HEK293 (cell line): ENCODE results near the gene TRIM75.

ENCODE experiments used
- CTCF ChIA-PET: fragments of 350-600 bp; formaldehyde crosslinking; extraction: SDS; loops from one replicate; lab custom pipeline; 2021; ENCODE audit warnings: antibody characterized with exemption; lab: Yijun Ruan, JAX
- POLR2A ChIA-PET: fragments of 300-600 bp; formaldehyde crosslinking; extraction: SDS; loops from one replicate; lab custom pipeline; 2020; ENCODE audit warnings: antibody characterized with exemption, inconsistent platforms; lab: Yijun Ruan, JAX
- H3K27ac ChIP-seq: fragments of 200-500 bp; sonication (Bioruptor generic); 2 replicates; pipeline ENCODE4 v1.5.1; 2014; ENCODE audit warnings: low read depth, low read length, control low read depth, inconsistent platforms; ENCODE audit errors: extremely low read depth
- H3K36me3 ChIP-seq, 2 experiments: fragments of 200-500 bp in 1 of 2; sonication (Bioruptor generic) in 1 of 2; 1 replicate in 1 of 2; 2 replicates in 1 of 2; pipeline ENCODE4 v1.5.1; 2014 to 2017; ENCODE audit warnings: inconsistent platforms in 2 of 2, low read length in 2 of 2; ENCODE audit not compliant: control insufficient read depth in 2 of 2, insufficient read depth in 1 of 2
- H3K4me1 ChIP-seq: fragments of 200-500 bp; sonication (Bioruptor generic); 2 replicates; pipeline ENCODE4 v1.5.1; 2014; ENCODE audit warnings: mild to moderate bottlenecking, low read length, inconsistent platforms; ENCODE audit not compliant: control insufficient read depth, insufficient read depth
- H3K4me3 ChIP-seq: 2 replicates; pipeline ENCODE4 v1.5.1; 2011; ENCODE audit warnings: low read depth, mild to moderate bottlenecking, control low read depth, low read length, moderate library complexity
- H3K9me3 ChIP-seq: fragments of 200-500 bp; sonication (Bioruptor generic); 2 replicates; pipeline ENCODE4 v1.5.1; 2014; ENCODE audit warnings: low read depth, low read length, inconsistent platforms; ENCODE audit not compliant: control insufficient read depth, insufficient read depth
- BCL11A ChIP-seq: fragments of 450-650 bp; formaldehyde crosslinking; IDR thresholded peaks from 2 replicates; pipeline ENCODE4 v1.5.1; 2016; ENCODE audit warnings: low read depth, missing biosample characterization, missing genetic modification characterization
- GLIS2 ChIP-seq: fragments of 450-650 bp; formaldehyde crosslinking; IDR thresholded peaks from 2 replicates; pipeline ENCODE4 v1.5.1; 2016; ENCODE audit warnings: missing biosample characterization, missing genetic modification characterization
- KLF10 ChIP-seq: fragments of 450-650 bp; IDR thresholded peaks from 2 replicates; pipeline ENCODE4 v1.5.1; 2018; ENCODE audit warnings: missing biosample characterization, mild to moderate bottlenecking, missing genetic modification characterization
- KLF16 ChIP-seq: fragments of 450-650 bp; formaldehyde crosslinking; IDR thresholded peaks from 2 replicates; pipeline ENCODE4 v1.5.1; 2017; ENCODE audit warnings: missing biosample characterization, missing genetic modification characterization
- MYNN ChIP-seq: fragments of 450-650 bp; formaldehyde crosslinking; IDR thresholded peaks from 2 replicates; pipeline ENCODE4 v1.5.1; 2016; ENCODE audit warnings: missing biosample characterization, missing genetic modification characterization, borderline replicate concordance
- OVOL3 ChIP-seq: fragments of 450-650 bp; formaldehyde crosslinking; IDR thresholded peaks from 2 replicates; pipeline ENCODE4 v1.5.1; 2016; ENCODE audit warnings: missing biosample characterization, missing genetic modification characterization
- REPIN1 ChIP-seq: fragments of 450-650 bp; formaldehyde crosslinking; IDR thresholded peaks from 2 replicates; pipeline ENCODE4 v1.5.1; 2017; ENCODE audit warnings: missing biosample characterization, missing genetic modification characterization, low read depth
- SETDB1 ChIP-seq: IDR thresholded peaks from one replicate; pipeline ENCODE4 v1.6.1; 2017; ENCODE audit warnings: mild to moderate bottlenecking, low read length, moderate library complexity, mixed read lengths; ENCODE audit not compliant: insufficient read length
- SP7 ChIP-seq: fragments of 450-650 bp; formaldehyde crosslinking; IDR thresholded peaks from 2 replicates; pipeline ENCODE4 v1.5.1; 2016; ENCODE audit warnings: missing biosample characterization, missing genetic modification characterization
- ZBTB7A ChIP-seq: fragments of 450-650 bp; formaldehyde crosslinking; IDR thresholded peaks from 2 replicates; pipeline ENCODE4 v1.5.1; 2016; ENCODE audit warnings: low read depth, missing biosample characterization, missing genetic modification characterization
- ZNF211 ChIP-seq: fragments of 450-650 bp; formaldehyde crosslinking; IDR thresholded peaks from 2 replicates; pipeline ENCODE4 v1.5.1; 2016; ENCODE audit warnings: low read depth, missing biosample characterization, missing genetic modification characterization
- ZNF214 ChIP-seq: fragments of 450-650 bp; formaldehyde crosslinking; IDR thresholded peaks from 2 replicates; pipeline ENCODE4 v1.5.1; 2017; ENCODE audit warnings: missing biosample characterization, mild to moderate bottlenecking, missing genetic modification characterization, borderline replicate concordance
- ZNF248 ChIP-seq: fragments of 450-650 bp; formaldehyde crosslinking; IDR thresholded peaks from 2 replicates; pipeline ENCODE4 v1.5.1; 2017; ENCODE audit warnings: missing biosample characterization, missing genetic modification characterization
- ZNF354C ChIP-seq: fragments of 450-650 bp; formaldehyde crosslinking; IDR thresholded peaks from 2 replicates; pipeline ENCODE4 v1.5.1; 2016; ENCODE audit warnings: missing biosample characterization, missing genetic modification characterization, low read depth, borderline replicate concordance
- ZNF433 ChIP-seq: fragments of 450-650 bp; formaldehyde crosslinking; IDR thresholded peaks from 2 replicates; pipeline ENCODE4 v1.5.1; 2016; ENCODE audit warnings: missing biosample characterization, missing genetic modification characterization, low read depth
- ZNF561 ChIP-seq: fragments of 450-650 bp; IDR thresholded peaks from 2 replicates; pipeline ENCODE4 v1.5.1; 2018; ENCODE audit warnings: missing biosample characterization, missing genetic modification characterization, borderline replicate concordance
- ZNF670 ChIP-seq: fragments of 450-650 bp; formaldehyde crosslinking; IDR thresholded peaks from 2 replicates; pipeline ENCODE4 v1.5.1; 2016; ENCODE audit warnings: missing biosample characterization, missing genetic modification characterization, low read depth
- ZNF707 ChIP-seq: fragments of 450-650 bp; formaldehyde crosslinking; IDR thresholded peaks from 2 replicates; pipeline ENCODE4 v1.5.1; 2016; ENCODE audit warnings: missing biosample characterization, missing genetic modification characterization
- ZXDB ChIP-seq: fragments of 450-650 bp; formaldehyde crosslinking; IDR thresholded peaks from 2 replicates; pipeline ENCODE4 v1.5.1; 2016; ENCODE audit warnings: missing biosample characterization, missing genetic modification characterization
- TF ChIP-seq, protein P1 (sequence below): fragments of 450-650 bp; formaldehyde crosslinking; IDR thresholded peaks from 2 replicates; pipeline ENCODE4 v1.5.1; 2016; ENCODE audit warnings: missing biosample characterization, missing genetic modification characterization
- TF ChIP-seq, protein P2 (sequence below): fragments of 450-650 bp; formaldehyde crosslinking; conservative IDR thresholded peaks from 2 replicates; pipeline ENCODE4 v1.5.1; 2016; ENCODE audit warnings: low read depth, missing biosample characterization, missing genetic modification characterization
- TF ChIP-seq, protein P3 (sequence below): fragments of 450-650 bp; formaldehyde crosslinking; IDR thresholded peaks from 2 replicates; pipeline ENCODE4 v1.5.1; 2016; ENCODE audit warnings: missing biosample characterization, missing genetic modification characterization
- TF ChIP-seq, protein P4 (sequence below): fragments of 450-650 bp; formaldehyde crosslinking; IDR thresholded peaks from 2 replicates; pipeline ENCODE4 v1.5.1; 2017; ENCODE audit warnings: missing biosample characterization, missing genetic modification characterization
- TF ChIP-seq, protein P5 (sequence below): fragments of 450-650 bp; formaldehyde crosslinking; IDR thresholded peaks from 2 replicates; pipeline ENCODE4 v1.5.1; 2016; ENCODE audit warnings: missing biosample characterization, missing genetic modification characterization
- TF ChIP-seq, protein P6 (sequence below): fragments of 450-650 bp; formaldehyde crosslinking; IDR thresholded peaks from 2 replicates; pipeline ENCODE4 v1.5.1; 2017; ENCODE audit warnings: missing biosample characterization, missing genetic modification characterization

Gene TRIM75

DNA sequence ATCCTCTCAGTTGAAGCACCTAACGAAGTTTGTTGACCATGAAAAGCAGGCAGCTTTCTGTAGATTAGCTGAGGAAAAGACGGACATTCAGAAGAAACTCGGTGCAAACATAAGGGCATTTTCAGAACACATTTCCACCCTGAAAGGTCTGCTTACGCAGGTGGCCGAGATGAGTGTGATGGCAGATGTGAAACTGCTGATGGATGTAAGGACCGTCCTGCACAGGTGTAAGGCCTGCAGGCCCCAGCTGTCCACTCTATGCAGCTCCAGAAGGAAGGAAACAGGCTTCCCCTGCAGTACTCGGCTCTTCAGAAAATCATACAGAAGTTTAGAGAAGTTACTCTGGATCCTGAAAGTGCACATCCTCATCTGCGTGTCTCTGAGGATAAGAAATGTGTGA is 42.7 kb upstream of the TRIM75 start:
- ChIA-PET POLR2A (no interaction called here), CTCF (interaction anchor here (0.7 kb wide), 1 partner anchor 1456 kb away, joined by 3 read pairs; no protein-coding TSS in a partner anchor)
- TF ChIP-seq ZNF211 (tag by site-specific recombination) (no peak), SETDB1 (no peak), GLIS2 (tag by site-specific recombination) (no peak), KLF16 (tag by site-specific recombination) (no peak), ZNF214 (no peak), ZNF561 (no peak), REPIN1 (tag by site-specific recombination) (no peak), OVOL3 (tag by site-specific recombination) (no peak), KLF10 (no peak), SP7 (tag by site-specific recombination) (no peak), ZNF248 (tag by site-specific recombination) (no peak), ZNF354C (tag by site-specific recombination) (no peak), ZBTB7A (tag by site-specific recombination) (no peak)
- TF ChIP-seq, protein P1, sequence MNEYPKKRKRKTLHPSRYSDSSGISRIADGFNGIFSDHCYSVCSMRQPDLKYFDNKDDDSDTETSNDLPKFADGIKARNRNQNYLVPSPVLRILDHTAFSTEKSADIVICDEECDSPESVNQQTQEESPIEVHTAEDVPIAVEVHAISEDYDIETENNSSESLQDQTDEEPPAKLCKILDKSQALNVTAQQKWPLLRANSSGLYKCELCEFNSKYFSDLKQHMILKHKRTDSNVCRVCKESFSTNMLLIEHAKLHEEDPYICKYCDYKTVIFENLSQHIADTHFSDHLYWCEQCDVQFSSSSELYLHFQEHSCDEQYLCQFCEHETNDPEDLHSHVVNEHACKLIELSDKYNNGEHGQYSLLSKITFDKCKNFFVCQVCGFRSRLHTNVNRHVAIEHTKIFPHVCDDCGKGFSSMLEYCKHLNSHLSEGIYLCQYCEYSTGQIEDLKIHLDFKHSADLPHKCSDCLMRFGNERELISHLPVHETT (tag by site-specific recombination), result no peak
- TF ChIP-seq, protein P2, sequence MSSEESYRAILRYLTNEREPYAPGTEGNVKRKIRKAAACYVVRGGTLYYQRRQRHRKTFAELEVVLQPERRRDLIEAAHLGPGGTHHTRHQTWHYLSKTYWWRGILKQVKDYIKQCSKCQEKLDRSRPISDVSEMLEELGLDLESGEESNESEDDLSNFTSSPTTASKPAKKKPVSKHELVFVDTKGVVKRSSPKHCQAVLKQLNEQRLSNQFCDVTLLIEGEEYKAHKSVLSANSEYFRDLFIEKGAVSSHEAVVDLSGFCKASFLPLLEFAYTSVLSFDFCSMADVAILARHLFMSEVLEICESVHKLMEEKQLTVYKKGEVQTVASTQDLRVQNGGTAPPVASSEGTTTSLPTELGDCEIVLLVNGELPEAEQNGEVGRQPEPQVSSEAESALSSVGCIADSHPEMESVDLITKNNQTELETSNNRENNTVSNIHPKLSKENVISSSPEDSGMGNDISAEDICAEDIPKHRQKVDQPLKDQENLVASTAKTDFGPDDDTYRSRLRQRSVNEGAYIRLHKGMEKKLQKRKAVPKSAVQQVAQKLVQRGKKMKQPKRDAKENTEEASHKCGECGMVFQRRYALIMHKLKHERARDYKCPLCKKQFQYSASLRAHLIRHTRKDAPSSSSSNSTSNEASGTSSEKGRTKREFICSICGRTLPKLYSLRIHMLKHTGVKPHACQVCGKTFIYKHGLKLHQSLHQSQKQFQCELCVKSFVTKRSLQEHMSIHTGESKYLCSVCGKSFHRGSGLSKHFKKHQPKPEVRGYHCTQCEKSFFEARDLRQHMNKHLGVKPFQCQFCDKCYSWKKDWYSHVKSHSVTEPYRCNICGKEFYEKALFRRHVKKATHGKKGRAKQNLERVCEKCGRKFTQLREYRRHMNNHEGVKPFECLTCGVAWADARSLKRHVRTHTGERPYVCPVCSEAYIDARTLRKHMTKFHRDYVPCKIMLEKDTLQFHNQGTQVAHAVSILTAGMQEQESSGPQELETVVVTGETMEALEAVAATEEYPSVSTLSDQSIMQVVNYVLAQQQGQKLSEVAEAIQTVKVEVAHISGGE, result no peak
- Histone ChIP-seq H3K9me3 (no peaks in the 10 kb centered on the region), H3K27ac (no peak overlapping the region), H3K4me1 (no peaks in the 10 kb centered on the region), H3K4me3 (no peak overlapping the region), H3K36me3 (no peaks in the 10 kb centered on the region)

DNA sequence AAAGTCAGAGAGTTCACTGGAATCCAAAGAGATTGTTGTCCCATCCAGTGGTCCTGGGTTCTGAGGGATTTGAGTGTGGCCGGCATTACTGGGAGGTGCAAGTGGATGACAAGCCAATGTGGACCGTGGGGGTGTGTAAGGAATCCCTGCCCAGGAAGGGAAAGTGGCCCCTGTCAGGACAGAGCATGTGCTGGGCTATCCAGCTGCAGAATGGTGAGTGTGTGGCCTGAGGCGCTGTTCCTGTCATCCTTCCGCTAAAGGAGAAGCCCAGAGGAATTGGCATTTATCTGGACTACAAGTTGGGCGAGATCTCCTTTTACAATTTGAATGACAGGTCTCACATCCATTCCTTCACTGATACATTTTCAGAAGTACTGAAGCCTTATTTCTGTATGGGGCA is 42.3 kb upstream of the TRIM75 start:
- no peak overlapping the region for H3K4me3 ChIP-seq
- H3K9me3 ChIP-seq, result no peaks in the 10 kb centered on the region
- ChIA-PET POLR2A (no interaction called here), CTCF (interaction anchor here (0.7 kb wide), 1 partner anchor 1457 kb away, joined by 3 read pairs; no protein-coding TSS in a partner anchor)
- H3K4me1 ChIP-seq, result no peaks in the 10 kb centered on the region
- H3K36me3 ChIP-seq, result no peaks in the 10 kb centered on the region
- H3K27ac ChIP-seq, result no peak overlapping the region
- TF ChIP-seq, protein P3, sequence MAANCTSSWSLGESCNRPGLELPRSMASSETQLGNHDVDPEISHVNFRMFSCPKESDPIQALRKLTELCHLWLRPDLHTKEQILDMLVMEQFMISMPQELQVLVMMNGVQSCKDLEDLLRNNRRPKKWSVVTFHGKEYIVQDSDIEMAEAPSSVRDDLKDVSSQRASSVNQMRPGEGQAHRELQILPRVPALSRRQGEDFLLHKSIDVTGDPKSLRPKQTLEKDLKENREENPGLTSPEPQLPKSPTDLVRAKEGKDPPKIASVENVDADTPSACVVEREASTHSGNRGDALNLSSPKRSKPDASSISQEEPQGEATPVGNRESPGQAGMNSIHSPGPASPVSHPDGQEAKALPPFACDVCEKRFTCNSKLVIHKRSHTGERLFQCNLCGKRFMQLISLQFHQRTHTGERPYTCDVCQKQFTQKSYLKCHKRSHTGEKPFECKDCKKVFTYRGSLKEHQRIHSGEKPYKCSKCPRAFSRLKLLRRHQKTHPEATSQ (tag by site-specific recombination), result no peak
- no peak for TF ChIP-seq ZNF670 (tag by site-specific recombination)
- no peak for TF ChIP-seq BCL11A
- TF ChIP-seq, protein P4, sequence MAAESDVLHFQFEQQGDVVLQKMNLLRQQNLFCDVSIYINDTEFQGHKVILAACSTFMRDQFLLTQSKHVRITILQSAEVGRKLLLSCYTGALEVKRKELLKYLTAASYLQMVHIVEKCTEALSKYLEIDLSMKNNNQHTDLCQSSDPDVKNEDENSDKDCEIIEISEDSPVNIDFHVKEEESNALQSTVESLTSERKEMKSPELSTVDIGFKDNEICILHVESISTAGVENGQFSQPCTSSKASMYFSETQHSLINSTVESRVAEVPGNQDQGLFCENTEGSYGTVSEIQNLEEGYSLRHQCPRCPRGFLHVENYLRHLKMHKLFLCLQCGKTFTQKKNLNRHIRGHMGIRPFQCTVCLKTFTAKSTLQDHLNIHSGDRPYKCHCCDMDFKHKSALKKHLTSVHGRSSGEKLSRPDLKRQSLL (tag by site-specific recombination), result no peak
- TF ChIP-seq ZNF433, result no peak
- TF ChIP-seq, protein P5, sequence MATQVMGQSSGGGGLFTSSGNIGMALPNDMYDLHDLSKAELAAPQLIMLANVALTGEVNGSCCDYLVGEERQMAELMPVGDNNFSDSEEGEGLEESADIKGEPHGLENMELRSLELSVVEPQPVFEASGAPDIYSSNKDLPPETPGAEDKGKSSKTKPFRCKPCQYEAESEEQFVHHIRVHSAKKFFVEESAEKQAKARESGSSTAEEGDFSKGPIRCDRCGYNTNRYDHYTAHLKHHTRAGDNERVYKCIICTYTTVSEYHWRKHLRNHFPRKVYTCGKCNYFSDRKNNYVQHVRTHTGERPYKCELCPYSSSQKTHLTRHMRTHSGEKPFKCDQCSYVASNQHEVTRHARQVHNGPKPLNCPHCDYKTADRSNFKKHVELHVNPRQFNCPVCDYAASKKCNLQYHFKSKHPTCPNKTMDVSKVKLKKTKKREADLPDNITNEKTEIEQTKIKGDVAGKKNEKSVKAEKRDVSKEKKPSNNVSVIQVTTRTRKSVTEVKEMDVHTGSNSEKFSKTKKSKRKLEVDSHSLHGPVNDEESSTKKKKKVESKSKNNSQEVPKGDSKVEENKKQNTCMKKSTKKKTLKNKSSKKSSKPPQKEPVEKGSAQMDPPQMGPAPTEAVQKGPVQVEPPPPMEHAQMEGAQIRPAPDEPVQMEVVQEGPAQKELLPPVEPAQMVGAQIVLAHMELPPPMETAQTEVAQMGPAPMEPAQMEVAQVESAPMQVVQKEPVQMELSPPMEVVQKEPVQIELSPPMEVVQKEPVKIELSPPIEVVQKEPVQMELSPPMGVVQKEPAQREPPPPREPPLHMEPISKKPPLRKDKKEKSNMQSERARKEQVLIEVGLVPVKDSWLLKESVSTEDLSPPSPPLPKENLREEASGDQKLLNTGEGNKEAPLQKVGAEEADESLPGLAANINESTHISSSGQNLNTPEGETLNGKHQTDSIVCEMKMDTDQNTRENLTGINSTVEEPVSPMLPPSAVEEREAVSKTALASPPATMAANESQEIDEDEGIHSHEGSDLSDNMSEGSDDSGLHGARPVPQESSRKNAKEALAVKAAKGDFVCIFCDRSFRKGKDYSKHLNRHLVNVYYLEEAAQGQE (tag by site-specific recombination), result no peak
- no peak for TF ChIP-seq ZNF707 (tag by site-specific recombination)
- TF ChIP-seq MYNN (tag by site-specific recombination), result no peak
- TF ChIP-seq ZNF248 (tag by site-specific recombination), result no peak
- TF ChIP-seq ZXDB (tag by site-specific recombination), result no peak
- TF ChIP-seq, protein P6, sequence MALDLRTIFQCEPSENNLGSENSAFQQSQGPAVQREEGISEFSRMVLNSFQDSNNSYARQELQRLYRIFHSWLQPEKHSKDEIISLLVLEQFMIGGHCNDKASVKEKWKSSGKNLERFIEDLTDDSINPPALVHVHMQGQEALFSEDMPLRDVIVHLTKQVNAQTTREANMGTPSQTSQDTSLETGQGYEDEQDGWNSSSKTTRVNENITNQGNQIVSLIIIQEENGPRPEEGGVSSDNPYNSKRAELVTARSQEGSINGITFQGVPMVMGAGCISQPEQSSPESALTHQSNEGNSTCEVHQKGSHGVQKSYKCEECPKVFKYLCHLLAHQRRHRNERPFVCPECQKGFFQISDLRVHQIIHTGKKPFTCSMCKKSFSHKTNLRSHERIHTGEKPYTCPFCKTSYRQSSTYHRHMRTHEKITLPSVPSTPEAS (tag by site-specific recombination), result no peak
